Nephron progenitor cell (in vitro differentiated cells): ENCODE data around the gene TIMP2.
A peak's percentile ranks its signal among the peaks of the same experiment; 100 is the strongest.

Experiments
- DNase-seq: peaks from one replicate; pipeline ENCODE4 v3.0.0; 2021
- H3K27ac Mint-ChIP-seq: 2 replicates; pipeline ENCODE4 v1.8.0; 2021; ENCODE audit warnings: mild to moderate bottlenecking, moderate library complexity, mixed read lengths
- H3K27me3 Mint-ChIP-seq: 2 replicates; pipeline ENCODE4 v1.8.0; 2021; ENCODE audit warnings: mild to moderate bottlenecking, low read depth, mixed read lengths; ENCODE audit not compliant: poor library complexity
- H3K36me3 Mint-ChIP-seq: 2 replicates; pipeline ENCODE4 v1.8.0; 2021; ENCODE audit warnings: low read depth, mixed read lengths
- H3K4me1 Mint-ChIP-seq: 2 replicates; pipeline ENCODE4 v1.8.0; 2021; ENCODE audit warnings: mixed read lengths
- H3K4me3 Mint-ChIP-seq: 2 replicates; pipeline ENCODE4 v1.8.0; 2021; ENCODE audit warnings: mild to moderate bottlenecking, moderate library complexity, mixed read lengths
- H3K9me3 Mint-ChIP-seq: 2 replicates; pipeline ENCODE4 v1.8.0; 2021; ENCODE audit warnings: mild to moderate bottlenecking, moderate library complexity, mixed read lengths
- TF ChIP-seq, protein P1 (sequence below): fragments of 200-600 bp; sonication (generic); IDR thresholded peaks from 2 replicates; pipeline ENCODE4 v1.5.0; 2021; ENCODE audit warnings: antibody characterized with exemption

Gene TIMP2, protein sequence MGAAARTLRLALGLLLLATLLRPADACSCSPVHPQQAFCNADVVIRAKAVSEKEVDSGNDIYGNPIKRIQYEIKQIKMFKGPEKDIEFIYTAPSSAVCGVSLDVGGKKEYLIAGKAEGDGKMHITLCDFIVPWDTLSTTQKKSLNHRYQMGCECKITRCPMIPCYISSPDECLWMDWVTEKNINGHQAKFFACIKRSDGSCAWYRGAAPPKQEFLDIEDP

DNA sequence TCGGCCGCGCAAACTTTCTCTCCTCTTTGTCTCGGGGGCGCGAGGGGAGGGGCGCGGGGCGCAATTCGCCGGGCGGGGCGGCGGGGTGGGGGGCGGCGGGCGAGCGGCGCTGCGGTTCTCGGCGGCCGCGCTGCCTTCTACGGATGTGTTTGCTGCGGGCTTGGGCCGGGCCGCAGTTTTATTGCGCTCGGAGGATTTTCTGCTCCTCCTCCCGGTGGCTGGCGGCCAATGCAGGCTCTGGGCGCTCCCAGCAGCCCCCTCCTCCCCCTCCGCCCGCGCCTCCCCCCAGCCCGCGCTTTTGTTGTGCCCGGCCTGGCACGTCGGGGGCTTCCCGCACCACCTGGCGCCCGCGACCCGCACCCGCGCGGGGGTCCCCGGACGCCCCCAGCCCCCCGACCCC, at the start of gene TIMP2:
Gene TIMP2, minus strand, starts transcription at position 154 of the 400 bp plus-strand sequence. CDS start 299 bp downstream, outside the sequence.
- TF ChIP-seq, protein P1, sequence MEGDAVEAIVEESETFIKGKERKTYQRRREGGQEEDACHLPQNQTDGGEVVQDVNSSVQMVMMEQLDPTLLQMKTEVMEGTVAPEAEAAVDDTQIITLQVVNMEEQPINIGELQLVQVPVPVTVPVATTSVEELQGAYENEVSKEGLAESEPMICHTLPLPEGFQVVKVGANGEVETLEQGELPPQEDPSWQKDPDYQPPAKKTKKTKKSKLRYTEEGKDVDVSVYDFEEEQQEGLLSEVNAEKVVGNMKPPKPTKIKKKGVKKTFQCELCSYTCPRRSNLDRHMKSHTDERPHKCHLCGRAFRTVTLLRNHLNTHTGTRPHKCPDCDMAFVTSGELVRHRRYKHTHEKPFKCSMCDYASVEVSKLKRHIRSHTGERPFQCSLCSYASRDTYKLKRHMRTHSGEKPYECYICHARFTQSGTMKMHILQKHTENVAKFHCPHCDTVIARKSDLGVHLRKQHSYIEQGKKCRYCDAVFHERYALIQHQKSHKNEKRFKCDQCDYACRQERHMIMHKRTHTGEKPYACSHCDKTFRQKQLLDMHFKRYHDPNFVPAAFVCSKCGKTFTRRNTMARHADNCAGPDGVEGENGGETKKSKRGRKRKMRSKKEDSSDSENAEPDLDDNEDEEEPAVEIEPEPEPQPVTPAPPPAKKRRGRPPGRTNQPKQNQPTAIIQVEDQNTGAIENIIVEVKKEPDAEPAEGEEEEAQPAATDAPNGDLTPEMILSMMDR: no peak
- Mint-ChIP-seq H3K27ac (peak within 1 kb of the TSS; percentile 93), H3K4me1 (peaks cover 65% of the 10 kb centered on the region)

DNA sequence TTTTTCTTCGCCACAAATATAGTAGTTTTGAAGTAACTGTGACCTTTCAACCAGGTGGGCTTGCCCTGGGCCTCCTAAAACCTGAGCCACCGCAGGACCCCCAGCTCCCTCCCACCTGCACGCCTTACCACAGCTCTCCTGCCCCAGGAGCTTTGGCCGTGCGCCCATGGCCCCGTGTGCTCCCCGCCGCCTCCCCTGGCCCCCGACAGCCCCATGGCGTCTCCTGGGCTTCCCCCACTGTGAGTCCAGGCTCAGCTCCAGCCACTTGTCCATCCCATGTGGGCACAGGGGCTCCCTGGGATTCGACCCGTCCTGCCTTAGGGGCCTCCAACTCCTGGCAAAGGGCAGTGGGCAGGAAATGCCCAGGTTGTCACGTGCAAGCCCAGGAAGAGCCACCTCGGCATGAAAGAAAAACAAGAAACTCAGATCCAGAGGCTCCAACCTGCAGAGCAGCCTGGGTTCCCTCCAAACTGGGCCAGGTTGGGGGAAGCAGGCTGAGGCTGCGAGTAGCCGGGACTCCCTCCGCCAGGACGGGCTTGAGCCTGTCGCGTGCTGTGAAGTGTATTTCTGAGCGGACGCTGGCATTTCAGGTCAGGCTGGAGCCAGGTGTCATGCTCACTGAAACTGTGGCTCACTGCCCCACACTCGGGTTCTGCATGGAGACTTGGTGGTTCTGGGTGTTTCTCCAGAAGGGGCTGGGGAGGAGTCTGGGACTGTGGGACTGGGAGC, 48.8 kb upstream of the TIMP2 start:
- no peaks in the 10 kb centered on the region for H3K9me3 Mint-ChIP-seq
- H3K4me3 Mint-ChIP-seq: no peak overlapping the region
- TF ChIP-seq, protein P1: no peak
- no peak overlapping the region for H3K27ac Mint-ChIP-seq
- no peaks in the 10 kb centered on the region for H3K36me3 Mint-ChIP-seq
- H3K4me1 Mint-ChIP-seq: peaks cover 79% of the 10 kb centered on the region
- H3K27me3 Mint-ChIP-seq: peaks cover 4% of the 10 kb centered on the region
- DNase-seq: no peak

More for the DNA sequence above, at the start of gene TIMP2:
- Mint-ChIP-seq H3K27me3 (peaks cover 16% of the 10 kb centered on the region), H3K4me3 (peak within 1 kb of the TSS; percentile 83), H3K36me3 (no peaks in the 10 kb centered on the region), H3K9me3 (no peaks in the 10 kb centered on the region)
- peak; percentile 89 for DNase-seq

DNA sequence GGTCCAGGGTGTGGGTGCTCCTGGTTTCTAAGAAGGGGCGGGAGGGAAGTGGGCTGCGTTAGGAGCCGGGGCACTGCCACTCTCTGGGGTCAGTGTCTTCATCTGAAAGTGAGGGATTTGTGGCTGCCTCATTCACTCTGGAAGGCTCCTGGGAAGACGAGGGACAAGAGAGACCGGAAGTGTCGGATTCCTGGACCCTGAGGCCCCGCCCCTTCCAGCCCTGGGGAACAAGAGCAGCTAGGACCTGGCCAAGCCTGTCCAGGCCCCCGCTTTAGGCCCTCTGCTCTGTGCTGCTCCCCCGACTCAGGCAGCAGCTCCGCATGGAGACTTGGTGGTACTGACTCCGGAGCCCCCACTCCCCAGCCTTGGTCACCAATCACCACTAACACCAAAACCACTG, 48.0 kb upstream of the TIMP2 start:
- H3K4me3 Mint-ChIP-seq: no peak overlapping the region
- TF ChIP-seq, protein P1: no peak
- peaks cover 80% of the 10 kb centered on the region for H3K4me1 Mint-ChIP-seq
- peak; percentile 66 for DNase-seq
- peaks cover 4% of the 10 kb centered on the region for H3K27me3 Mint-ChIP-seq
- H3K9me3 Mint-ChIP-seq: no peaks in the 10 kb centered on the region
- H3K36me3 Mint-ChIP-seq: no peaks in the 10 kb centered on the region
- H3K27ac Mint-ChIP-seq: no peak overlapping the region

DNA sequence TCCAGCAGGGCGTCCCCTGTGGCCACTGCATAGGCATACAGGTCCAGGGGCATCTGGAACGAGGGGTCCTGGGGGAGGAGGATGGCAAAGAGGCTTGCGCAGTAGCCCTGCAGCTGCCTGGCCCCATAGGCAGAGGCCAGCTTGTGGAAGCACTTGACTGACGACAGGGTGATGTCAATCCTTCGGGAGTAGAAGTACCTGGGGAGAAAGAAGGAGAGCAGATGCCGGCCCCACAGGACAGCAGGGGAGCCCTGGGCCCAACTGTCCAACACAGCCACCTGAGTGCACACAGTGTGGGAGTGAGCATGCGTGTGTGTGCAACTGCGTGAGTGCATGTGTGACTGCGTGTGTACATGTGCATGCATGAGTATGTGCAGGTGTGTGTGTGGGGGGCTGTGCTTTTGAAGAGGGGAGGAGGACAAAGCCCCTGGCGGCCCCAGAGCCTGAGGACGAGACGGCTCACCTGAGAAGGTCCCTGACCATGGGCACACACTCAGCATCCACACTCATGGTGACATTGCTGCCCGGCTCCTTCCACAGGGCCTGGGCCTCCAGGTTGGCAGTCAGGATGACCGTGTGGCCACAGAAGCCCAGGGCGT, 47.4 kb upstream of the TIMP2 start:
- Mint-ChIP-seq H3K9me3 (no peaks in the 10 kb centered on the region), H3K27me3 (peaks cover 4% of the 10 kb centered on the region), H3K4me1 (peaks cover 75% of the 10 kb centered on the region), H3K27ac (no peak overlapping the region), H3K4me3 (no peak overlapping the region), H3K36me3 (no peaks in the 10 kb centered on the region)
- DNase-seq: no peak
- TF ChIP-seq, protein P1: no peak

DNA sequence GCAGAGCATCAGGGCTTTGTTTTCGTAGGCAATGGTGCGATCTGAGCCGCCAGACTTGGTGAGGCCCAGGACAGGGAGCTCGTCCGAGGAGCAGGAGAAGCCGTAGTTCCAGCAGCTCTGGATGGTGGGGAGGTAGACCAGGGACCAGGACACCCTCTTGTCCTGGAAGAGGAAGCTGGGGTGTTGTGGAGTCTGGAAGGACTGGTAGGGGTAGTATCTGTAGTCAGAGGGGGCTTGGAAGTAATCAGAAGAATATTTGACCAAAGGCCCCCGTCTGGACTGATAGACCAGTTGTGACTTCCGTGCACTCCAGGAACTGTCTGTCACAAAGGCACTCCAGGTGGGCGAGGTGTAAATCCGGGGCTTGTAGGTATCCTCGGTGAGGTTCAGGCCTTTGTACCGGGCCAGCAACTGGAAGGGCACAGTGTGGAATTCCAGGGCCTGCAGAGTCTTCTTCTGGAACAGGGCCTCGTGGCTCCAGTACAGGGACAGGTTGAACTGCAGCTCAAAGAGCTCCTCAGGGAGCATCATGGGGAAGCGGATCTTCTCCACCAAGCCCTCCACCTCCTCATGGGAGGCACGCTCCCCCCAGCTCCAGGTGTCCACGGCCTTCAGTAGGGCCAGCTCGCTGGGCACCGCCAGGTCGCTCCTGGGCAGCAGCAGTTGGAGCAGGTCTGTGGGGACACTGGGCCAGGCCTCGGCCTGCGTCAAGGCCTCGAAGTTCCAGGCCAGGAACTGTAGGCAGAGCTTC, 46.7 kb upstream of the TIMP2 start:
- Mint-ChIP-seq H3K36me3 (no peaks in the 10 kb centered on the region), H3K27me3 (peaks cover 4% of the 10 kb centered on the region), H3K27ac (no peak overlapping the region), H3K4me1 (peaks cover 74% of the 10 kb centered on the region), H3K4me3 (no peak overlapping the region), H3K9me3 (no peaks in the 10 kb centered on the region)
- TF ChIP-seq, protein P1: no peak
- no peak for DNase-seq
